GM15510 (cell line): ENCODE data around the gene KRT75.

Experiments
- POLR2A ChIP-seq: IDR thresholded peaks from 3 replicates; pipeline ENCODE4 v1.6.1; 2011; ENCODE audit warnings: borderline replicate concordance; ENCODE audit not compliant: insufficient read length; ENCODE audit errors: extremely low read depth

The KRT75 gene

DNA sequence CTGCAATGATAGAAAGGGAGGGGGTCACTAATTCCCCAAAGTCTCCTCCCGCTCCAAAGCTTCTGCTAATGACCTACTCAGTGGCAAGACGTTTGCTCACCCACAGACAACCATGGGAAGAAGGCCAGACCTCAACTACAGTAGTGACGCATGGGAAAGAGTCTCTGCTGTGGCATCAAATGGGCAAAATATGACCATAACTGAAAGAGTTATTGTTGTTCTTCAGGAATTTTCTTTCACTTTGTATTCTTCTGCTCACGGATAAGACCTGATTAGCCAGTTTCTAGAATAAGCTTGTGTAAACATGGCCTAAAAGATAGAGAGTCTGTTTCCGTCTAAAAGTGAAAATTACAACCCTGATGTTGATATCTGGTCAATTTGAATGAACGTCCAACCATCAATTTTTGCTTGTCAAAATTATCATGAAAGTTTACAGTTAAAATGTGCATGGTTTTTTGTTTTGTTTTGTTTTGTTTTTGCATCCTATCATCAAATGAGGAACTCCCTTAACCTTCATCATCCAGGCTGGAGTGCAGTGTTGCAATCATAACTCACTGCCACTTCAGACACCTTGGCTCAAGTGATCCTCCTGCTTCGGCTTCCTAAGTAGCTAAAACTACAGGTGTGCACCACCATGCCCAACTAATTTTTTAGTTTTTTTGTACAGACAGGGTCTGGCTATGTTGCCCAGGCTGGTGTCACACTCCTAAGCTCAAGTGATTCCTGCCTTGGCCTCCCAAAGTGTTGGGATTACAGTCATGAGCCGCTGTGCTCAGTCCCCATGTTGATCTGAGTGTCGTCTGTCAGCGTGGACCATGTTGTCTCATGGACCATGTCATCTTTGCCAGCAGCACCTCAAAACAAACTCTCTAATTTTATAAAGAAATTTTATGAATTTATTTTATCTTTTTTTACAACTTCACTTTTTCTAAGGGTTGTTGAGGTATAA lies 10.8 kb upstream of the KRT75 start:
- no peak for TF ChIP-seq POLR2A

DNA sequence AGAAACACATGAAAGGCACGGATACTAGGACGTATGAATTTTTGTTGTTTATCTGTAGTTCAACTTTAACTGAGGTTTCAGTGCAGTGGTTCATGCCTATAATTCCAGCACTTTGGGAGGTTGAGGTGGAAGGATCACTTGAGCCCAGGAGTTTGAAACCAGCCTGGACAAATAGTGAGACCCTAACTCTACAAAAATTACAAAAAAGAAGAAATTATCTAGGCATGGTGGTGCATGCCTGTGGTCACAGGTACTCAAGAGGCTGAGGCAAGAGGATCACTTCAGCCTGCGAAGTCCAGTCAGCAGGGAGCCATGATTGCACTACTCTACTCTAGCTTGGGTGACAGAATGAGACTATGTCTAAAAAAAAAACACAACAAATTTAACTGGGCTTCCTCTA lies 9.8 kb upstream of the KRT75 start:
- no peak for TF ChIP-seq POLR2A

DNA sequence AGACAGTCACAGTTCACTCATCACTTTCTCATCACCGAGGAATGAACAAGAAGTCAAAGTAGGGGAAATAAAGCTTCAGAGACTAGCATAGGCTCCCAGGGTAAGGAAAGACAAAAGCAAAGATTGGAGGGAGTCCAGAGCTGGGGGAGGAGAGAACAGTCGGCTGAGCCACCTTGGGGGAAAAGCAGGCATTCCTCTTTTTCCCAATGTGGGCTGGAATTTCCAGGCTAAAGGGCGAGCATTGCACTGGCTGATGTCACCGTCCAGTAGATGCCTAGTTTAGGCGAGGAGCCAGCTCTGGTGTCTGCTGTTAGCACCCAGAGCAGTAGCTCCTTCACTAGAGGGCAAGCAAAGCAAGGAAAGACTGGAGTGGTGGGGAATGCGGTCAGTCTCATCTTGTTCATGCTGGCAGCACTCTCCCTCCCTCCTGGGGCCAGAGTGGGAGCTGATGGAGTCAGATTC lies 8.5 kb upstream of the KRT75 start:
- TF ChIP-seq POLR2A: no peak

DNA sequence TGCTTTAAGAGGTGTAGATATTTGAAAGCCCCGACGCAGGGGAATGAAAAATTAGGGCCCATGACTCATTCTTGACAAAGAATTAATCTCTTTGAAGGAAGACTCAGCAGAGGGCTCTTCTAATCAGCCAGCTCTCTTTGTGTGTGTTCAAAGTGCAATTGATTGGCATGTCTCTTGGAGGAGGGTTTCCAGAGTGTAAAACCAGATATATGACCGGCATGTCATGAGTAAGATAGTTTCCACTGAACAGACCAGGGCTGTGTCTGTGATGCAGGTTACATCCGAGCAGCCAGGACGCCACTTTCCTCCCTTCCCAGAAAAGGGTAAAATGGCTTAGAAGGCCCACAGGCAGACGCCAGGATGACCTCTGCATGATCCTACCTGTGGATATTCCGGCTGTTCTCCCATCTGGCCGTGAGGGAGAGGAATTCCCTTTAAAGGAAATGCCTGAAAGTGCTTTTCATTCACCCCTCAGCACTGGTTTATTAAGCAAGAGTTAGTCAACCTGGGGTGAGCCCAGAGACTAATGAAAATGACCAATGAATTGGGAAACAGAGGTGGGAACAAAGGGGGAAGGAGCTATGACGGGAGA lies 7.2 kb upstream of the KRT75 start:
- TF ChIP-seq POLR2A: no peak

DNA sequence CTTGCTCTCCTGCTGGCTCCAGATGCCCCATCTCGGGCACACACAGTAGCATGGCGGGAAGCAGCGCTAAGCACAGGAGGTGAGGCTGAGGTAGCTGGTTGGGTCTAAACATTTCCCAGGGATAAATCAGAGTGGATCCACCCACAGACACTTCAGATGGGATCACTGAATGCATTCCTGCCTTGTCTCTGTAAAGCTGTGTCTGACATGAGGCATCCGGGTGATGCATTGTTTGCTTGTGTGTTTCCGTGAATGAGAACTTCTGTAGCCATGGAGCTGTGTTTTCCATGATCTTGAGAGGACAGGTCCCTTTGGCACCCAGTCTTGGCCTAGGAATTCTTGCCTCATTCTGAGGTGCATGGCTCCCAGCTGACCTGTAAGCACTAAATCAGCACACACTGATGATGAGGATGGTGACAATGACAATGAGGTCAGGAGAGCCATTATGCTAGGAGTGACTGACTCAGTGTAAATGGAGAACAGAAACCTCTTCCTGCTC lies 6.7 kb upstream of the KRT75 start:
- TF ChIP-seq POLR2A: no peak

DNA sequence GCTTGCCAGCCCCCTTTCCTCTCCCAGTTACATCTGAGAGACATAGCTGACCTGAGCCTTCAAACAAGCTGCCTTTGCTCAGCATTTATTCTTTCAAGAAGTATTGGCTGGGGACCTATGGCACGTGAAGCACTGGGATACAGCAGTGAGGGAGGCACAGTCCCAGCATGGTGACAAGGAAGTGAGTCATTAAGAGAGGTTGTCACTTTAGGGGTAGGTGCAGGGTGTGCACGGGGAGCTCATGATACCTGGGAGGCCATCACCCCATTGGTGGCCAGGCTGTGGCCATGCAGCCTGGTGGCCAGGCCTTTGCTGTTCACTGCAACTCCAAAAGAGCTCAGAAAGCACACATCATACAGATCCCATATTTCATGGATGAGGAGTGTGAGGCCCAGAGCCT lies 5.7 kb upstream of the KRT75 start:
- no peak for TF ChIP-seq POLR2A

DNA sequence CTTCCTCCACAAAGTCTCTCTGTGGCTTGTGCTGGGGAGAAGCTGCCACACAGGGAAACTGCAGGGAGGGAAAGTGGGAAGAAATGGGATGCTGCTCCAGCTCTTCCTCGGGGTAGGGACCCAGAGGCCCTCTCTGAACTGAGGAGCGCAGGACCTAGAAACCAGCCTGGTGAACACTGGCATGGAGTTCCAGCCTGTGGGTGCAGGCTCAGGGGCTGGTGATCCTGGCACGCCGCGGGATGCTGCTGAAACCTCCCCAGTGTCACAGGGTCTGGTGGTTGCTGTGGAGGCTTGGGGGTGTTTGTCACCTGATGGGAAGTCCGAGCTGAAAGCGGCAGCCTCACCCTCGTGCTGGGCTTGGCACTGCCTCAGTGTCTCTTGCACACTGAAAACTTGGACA lies 5.2 kb upstream of the KRT75 start:
- no peak for TF ChIP-seq POLR2A

DNA sequence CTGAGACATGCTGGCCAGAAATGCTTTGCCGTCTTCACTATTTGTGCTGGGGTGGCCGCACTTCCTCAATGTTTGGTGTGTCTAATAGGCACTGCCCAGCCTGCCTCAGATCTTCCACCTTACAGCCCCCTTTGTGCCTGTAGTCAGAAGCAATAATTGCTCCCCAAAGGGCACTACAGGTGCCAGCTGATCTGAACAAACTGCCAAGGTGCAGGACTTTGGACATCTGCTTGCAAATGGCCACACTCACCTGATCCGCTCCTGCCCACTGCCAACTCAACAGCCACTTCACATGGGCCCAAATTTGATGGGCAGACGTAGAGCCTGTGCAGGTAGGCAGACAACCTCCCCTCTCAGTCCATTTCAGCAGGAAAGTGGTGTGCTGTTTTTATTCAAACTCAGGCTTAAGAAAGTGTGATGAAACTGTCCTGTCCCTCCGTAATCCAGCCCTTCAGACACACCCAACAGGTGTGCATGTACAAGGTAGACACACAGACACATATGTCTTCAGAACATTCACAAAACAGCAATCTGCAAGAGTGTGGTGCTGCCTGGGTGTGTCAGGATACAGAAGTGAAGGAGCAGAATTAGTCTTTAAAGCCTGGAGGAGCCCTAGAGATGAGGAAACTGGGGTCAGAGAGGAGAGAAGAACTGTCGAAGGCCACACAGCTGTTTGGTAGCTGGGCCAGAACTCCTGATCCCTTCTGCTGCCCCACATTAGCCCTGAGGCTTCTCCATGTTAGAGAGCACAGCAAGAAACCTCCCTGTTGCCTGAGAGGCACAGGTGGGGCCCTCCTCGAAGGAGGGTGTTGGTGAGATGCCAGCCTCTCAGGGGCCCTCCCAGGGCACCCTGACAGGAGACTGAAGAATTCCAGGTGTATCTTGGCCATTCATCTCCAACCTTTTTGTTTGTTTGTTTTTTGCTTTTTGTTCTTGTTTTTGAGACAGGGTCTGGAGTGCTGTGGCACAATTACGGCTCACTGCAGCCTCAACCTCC lies 4.4 kb upstream of the KRT75 start:
- no peak for TF ChIP-seq POLR2A

DNA sequence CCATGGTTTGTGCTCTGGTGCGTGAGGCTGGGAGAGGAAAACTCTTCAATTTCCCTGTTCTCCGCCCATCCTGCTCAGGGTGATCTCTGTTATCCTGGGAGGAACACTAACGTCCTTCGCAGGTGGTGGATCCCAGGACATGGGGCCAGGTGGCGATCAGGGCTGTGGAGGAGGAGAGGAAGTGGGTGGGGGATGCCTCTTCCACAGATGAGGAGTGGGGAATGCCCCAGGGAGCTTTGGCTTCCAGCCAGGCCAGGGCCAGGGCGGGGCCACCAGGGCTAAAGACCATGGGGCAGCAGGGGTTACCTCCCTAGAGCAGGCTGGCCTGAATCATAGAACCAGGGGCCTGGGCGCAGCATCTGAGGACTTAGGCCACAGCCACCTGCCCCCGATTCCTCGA lies 3.3 kb upstream of the KRT75 start:
- no peak for TF ChIP-seq POLR2A

DNA sequence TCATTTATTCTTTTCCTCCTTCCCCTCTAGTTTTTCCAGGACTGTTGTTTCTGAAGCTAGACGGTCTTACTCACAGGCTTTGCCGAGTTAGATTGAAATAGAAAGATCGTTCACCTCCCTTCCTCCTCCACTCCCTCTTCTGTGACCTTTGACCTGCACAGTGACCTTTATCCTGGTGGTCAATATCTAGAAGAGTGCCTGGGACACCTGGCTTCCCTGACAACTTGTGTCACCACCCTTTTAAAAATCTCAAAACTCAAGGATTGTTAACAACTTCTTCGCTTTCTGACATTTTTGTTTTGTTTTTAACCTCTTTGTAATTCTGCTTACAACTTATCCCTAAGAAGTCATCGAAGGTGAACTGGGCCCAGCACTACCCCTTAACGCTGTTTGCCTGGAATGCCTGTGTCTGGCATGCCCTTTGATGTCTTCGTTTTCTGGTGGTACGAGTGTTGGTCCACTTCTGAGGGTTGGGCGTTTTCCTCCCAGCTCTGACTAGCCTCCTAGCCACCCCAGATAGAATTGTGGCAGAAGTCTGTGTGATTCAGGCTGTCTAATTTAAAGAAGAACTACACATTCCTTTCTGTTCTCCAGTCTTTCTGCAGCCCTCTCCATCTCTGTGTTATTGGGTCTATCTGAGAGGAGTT lies 2.8 kb upstream of the KRT75 start:
- no peak for TF ChIP-seq POLR2A

DNA sequence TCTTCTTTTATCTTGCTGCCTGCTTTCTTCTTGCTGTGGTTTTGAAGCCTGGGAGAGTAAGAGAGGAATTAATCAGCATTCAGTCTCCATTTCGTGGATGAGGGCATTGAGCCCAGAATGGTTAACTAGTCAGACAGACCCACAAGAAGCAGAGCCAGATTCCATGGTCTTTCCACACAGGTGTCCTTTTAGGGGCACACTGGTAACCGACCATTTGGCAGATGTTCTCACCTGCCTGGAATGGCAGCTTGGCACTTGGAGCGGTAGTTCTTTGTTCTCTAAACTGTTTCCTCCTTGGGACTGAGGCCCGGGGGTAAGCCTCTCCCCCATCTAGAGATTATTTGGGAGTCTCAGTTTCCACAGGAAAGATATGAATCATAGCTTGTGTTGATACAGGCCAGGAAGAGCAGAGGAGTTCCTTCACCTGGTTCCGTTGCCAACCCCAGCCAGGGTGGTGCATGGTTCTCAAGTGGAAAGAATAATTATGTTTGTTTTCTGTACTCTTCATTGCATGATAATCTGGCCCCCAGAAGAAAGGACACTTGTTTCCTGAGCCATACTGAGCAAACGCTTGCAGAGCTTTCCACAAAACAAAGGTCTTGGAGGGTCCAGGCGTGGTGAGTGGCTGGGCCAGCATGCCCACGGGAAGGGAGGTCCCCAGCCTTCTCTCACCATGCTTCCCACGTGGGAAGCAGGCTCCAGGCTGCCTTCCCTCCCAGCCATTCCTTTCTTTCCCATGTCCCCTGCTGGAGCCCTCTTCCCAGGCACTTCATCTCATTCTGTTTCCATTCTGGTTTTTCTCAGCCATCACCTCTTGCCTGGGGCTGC lies 2.0 kb upstream of the KRT75 start:
- no peak for TF ChIP-seq POLR2A

DNA sequence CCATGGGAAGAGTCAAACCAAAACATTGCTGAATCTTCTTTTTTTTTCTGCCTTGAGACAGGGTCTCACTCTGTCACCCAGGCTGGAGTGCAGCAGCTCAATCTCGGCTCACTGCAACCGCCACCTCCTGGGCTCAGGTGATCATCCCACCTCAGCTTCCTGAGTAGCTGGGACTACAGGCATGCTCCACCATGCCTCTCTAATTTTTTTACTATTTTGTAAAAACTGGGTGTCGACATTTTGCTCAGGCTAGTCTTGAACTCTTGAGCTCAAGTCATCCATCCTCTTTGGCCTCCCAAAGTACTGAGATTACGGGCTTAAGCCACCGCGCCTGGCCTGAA lies 1.5 kb upstream of the KRT75 start:
- no peak for TF ChIP-seq POLR2A

DNA sequence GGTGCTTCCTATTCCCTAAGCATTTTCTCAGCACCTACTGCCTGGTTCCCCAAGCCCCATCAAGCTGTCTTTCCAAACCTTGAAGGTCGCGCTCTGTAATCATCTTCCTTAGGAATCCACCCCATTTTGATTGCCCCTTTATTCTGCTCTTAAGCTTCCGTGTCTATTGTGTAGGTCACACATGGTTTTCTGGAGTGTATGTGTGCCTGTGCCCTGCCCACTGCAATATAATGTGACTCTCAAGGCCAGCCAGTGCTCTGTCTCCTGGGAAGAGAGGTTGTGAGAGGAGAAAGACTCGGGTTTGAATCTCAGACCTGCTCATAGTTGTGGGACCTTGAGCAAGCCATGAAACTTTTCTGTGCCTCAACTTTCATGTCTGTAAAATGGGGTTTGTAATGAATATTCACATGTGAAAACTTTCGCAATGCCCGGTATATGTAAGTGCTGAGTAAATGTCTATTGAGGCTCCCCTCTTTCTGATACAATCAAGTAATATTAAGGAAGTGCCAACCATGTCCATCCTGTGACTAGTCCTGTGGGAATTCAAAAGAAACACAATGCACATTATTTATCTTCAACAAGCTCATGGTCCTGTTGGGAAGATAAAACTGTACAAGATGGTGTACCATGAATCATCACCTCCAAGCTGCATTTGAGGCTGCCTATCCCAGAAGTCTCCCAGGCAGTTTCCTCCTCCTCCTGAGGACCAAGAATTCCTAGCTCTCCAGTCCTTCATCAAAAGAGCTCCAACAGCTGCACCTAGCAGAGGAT lies 774 bp upstream of the KRT75 start:
- TF ChIP-seq POLR2A: no peak
